AG08395 (cell line): ENCODE measurements around the gene CDC42EP3.

Experiments
- DNase-seq: peaks from one replicate; pipeline ENCODE4 v3.0.0; 2012; ENCODE audit warnings: mixed read lengths, low spot score

The CDC42EP3 gene

GRCh38 chr2:37656512-37657423, 14.7 kb downstream of the CDC42EP3 start:
- DNase-seq, result no peak

GRCh38 chr2:37654932-37655841, 16.3 kb downstream of the CDC42EP3 start:
- DNase-seq, result no peak

- no peak for DNase-seq
These were observed 17.0 kb downstream of the CDC42EP3 start for GRCh38 chr2:37654419-37654818.

GRCh38 chr2:37653805-37654378, 17.6 kb downstream of the CDC42EP3 start:
- DNase-seq, result peak; percentile 41

GRCh38 chr2:37653093-37653492, 18.3 kb downstream of the CDC42EP3 start:
- no peak for DNase-seq

DNA sequence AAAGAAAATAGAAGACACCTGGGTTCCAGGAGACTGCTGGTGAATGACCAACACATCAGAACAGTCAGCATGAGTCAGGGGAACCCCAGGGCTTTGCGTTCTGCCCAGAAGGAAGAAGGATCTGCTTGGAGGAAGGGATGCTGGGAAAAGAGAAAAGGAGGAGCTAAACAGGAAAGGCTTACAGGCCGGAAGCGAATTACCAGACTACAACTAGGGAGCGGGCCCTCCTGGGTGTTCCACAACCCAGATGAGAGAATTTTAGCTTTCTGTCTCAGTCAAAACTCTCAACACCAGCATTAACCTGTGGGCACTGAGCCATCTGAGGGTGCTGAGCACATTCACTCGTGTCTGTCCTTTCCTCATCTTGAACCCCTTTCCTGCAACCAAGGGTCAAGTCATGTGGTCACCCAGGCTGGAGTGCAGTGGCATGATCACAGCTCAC, 19.2 kb downstream of the CDC42EP3 start:
- peak; percentile 89 for DNase-seq

DNA sequence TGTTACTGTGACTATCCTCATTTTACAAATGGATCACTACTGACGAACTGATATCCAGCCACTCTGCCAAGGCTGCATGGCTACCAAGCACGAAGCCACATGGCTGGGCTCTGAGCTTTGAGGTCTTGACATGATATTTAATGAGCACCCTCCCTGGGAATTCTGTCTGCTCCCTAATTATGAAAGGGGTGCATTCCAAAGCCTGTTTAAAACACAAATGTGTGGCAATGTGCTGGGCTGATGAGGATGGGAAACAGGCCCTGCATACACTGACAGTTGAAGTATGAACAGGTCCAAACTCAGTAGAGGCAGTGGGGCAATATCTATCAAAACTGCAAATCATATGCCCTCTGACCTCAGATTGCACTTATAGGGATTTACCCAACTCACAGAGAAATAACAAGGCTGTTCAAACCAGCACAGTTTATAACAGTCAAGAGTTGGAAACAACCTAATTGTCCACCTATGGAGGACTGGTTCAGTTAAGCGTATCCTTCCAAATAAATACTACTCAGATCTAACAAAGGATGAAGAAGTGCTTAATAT, 20.8 kb downstream of the CDC42EP3 start:
- no peak for DNase-seq

- DNase-seq, result no peak
These were observed 21.9 kb downstream of the CDC42EP3 start for GRCh38 chr2:37649518-37649917.

DNA sequence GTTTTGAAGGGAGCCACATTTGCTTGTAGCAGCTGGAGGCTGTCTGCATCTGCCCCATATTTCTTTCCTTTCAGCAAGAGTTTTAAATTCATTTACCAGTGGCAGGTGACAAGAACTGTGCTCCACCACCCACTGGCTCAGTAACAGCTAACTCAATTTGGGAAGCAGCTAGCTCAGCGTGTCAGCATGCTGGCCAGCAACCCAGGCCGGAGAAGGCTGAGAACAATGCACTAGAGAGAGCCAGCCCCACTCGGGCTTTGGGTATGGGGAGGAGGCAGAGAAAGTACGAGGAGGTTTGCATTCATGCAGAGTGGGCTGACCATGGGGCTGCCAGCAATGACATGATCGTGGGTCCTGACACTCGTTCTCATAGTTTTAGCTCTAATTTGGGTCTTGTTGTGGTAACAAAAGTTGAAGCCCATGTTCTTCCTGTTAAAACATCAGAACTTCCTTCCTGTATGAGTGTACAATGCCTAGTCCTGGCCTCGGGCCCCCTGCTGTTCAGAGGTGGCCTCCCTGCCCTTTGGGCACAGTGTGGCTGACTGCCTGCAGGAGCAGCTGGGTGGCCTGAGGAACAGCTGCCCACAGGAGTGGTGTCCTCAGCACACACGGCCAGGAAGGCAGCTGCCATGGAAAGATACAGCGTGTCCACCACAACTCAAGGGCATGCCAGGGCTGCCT, 23.0 kb downstream of the CDC42EP3 start:
- no peak for DNase-seq

GRCh38 chr2:37647971-37648330, 23.5 kb downstream of the CDC42EP3 start:
- no peak for DNase-seq

DNA sequence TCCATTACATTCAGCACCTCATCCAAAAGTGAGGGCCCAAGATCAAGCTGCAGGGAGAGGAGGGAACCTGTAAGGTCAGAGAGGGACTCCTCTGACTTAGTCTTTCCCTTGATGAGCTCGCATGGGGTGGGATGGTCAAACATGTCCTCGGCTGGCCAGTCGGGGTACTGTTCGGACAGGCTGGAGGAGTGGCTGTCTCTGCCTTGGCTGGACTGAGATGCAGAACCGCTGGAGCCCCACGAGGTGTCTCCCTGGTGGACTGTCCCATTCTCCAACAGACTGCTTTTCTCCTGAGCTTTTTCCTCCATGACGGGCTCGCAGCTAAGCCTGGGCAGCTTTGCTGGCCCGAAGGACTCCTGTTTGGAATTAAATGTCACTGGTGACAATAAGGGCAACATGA, 25.6 kb downstream of the CDC42EP3 start:
- no peak for DNase-seq

GRCh38 chr2:37645362-37645761, 26.1 kb downstream of the CDC42EP3 start:
- no peak for DNase-seq

DNA sequence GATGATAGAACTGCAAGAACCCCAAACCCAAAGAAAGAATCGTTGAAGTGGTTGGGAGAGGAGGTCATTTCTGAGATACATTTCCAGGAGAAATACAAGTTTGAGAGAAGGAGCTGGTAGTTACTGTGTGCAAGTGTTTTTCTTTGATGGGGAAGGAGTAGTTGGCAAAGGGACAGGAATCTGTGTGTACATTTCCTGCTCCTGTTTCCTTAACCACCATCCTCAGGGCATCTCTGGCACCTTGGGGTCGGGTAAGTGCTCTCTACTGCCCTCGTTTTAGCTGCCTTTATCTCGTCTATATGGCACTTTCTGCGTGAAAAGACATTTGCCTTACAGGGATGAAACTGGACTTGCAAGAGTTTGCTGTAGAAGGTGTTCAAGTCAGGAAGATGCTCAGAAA, 27.3 kb downstream of the CDC42EP3 start:
- no peak for DNase-seq

DNA sequence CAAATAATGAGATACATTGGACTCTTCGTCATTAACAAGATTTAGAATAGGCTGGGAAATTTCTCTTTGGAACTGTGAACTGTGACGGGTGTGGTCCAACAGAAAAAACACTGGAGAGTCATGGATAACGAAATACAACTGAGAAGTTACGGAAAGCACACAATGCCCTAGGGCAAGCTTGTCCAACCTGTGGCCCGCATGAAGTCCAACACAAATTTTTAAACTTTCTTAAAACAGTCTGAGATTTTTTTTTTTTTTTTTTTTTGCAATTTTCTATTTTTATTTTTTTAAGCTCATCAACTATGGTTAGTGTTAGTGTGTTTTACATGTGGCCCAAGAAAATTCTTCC, 27.7 kb downstream of the CDC42EP3 start:
- no peak for DNase-seq

- DNase-seq, result no peak
These were observed 28.3 kb downstream of the CDC42EP3 start for GRCh38 chr2:37642907-37643729.

DNA sequence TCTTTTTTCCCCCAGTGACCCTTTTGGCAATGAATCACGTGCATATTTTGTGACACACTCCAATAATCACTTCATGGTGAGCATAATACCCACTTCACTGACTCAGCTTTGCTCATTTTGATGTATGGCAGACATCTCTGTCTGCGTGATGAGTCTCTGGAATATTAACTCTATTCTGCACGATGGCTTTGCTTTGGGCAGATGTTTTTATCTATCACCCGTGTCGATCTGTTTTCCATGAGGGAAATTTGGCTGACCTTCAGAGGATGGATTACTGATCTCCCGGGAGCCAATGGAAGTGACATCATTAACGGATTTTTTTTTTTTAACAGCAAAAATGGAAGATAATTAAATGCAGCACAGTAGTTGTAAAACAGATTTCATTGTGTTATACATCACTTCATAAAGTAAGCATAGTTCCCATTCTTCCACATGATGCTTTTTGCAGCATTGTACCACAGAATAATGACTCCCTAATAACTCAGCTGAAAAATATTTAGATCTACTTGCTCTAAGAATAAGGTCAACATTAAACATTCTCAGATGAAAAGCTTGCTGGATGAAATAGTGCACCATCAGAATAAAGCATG, 29.8 kb downstream of the CDC42EP3 start:
- peak; percentile 59 for DNase-seq

GRCh38 chr2:37639631-37640030, 31.8 kb downstream of the CDC42EP3 start:
- no peak for DNase-seq

GRCh38 chr2:37638973-37639372, 32.5 kb downstream of the CDC42EP3 start:
- no peak for DNase-seq

DNA sequence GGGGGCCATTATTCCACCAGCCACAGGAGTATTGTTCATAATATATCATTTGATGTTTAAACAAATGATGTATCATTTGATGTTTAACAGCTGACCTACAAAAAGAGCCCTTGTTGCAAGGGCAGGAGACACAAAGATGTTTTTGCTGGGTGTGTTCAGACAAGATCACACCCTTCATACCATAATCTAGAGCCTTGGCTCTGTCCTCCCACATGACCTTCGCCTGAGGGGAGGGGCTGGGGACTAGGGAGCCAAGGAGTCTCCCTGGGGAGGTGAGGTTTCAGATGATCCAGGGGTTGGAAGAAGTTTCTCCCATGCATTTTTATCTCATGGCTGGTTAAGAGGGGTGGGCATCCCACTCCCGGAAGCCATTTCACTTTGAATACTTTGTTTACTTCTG, 33.5 kb downstream of the CDC42EP3 start:
- no peak for DNase-seq

DNA sequence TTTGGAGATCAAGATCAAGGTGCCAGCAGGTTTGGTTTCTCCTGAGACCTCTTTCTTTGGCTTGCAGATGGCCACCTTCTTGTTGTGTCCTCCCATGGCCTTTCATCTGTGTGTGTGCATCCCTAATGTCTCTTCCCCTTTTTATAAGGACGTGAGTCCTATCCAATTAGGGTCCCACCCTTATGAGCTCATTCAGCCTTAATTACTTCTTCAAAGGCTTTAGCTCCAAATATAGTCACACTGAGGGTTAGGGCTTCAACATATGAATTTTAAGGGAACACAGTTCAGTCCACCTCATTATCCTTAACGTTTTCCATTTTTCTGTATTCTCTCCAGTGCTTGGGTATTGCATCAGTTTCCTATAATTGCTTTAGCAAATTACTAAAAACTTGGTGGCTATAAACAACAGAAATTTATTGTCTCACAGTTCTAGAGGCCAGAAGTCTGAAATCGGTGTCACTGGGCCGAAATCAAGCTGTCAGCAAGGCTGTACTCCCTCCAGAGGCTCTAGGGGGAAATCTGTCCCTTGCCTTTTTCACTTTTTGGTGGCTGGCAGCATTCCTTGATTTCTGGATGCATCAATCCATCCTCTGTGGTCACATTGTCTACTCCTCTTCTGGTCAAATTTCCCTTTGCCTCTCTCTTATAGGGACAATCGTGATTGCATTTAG, 34.1 kb downstream of the CDC42EP3 start:
- no peak for DNase-seq
